Gastroesophageal sphincter (tissue), 3 donors: Measurements from ENCODE around the gene ZNHIT3.

ENCODE experiments used
- EP300 ChIP-seq: sonication (generic); formaldehyde crosslinking; IDR thresholded peaks from one replicate; pipeline ENCODE4 v1.6.1; 2017; ENCODE audit warnings: antibody characterized with exemption, mild to moderate bottlenecking
- POLR2A ChIP-seq, 2 donors: fragments of 450-650 bp; IDR thresholded peaks; one replicate each; pipeline ENCODE4 v1.6.1; 2017; ENCODE audit warnings: antibody characterized with exemption in 2 of 2, mild to moderate bottlenecking in 2 of 2, moderate library complexity in 1 of 2
- POLR2AphosphoS5 ChIP-seq: sonication (generic); formaldehyde crosslinking; IDR thresholded peaks from one replicate; pipeline ENCODE4 v1.6.1; 2017; ENCODE audit warnings: antibody characterized with exemption
- TF ChIP-seq, protein P1 (sequence below), 4 experiments: fragments of 200-600 bp in 2 of 4; fragments of 450-650 bp in 2 of 4; sonication (generic) in 1 of 4; IDR thresholded peaks; one replicate each; pipeline ENCODE4 v1.5.1; 2017 to 2019; ENCODE audit warnings: antibody characterized with exemption in 4 of 4, mild to moderate bottlenecking in 2 of 4, moderate library complexity in 2 of 4

DNA sequence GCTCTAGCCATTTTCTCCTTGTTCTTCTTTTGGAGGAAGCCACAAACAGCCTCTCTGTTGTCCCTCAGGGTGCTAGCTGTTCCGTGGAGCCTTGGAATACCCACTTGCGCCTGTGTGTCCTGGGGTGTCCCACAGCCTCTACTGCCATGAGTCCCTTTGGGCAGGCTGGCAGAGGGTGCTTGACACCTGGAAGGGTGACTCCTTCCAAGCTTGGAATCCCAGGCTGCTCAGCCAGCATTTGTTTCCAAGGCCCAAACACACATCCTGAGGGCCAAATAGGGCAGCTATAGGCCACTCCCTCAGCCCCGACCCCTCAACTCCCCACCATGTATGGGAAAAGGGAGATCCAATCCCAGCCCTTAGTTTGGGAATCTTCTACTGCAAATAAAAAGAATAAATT is 14.9 kb downstream of the ZNHIT3 start:
- no peak for TF ChIP-seq POLR2A (IDR thresholded peaks at IDR 0.05)
- TF ChIP-seq, protein P1, sequence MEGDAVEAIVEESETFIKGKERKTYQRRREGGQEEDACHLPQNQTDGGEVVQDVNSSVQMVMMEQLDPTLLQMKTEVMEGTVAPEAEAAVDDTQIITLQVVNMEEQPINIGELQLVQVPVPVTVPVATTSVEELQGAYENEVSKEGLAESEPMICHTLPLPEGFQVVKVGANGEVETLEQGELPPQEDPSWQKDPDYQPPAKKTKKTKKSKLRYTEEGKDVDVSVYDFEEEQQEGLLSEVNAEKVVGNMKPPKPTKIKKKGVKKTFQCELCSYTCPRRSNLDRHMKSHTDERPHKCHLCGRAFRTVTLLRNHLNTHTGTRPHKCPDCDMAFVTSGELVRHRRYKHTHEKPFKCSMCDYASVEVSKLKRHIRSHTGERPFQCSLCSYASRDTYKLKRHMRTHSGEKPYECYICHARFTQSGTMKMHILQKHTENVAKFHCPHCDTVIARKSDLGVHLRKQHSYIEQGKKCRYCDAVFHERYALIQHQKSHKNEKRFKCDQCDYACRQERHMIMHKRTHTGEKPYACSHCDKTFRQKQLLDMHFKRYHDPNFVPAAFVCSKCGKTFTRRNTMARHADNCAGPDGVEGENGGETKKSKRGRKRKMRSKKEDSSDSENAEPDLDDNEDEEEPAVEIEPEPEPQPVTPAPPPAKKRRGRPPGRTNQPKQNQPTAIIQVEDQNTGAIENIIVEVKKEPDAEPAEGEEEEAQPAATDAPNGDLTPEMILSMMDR (IDR thresholded peaks at IDR 0.05) = no peak
- TF ChIP-seq POLR2AphosphoS5 = no peak
- no peak for TF ChIP-seq EP300
